Measurements from ENCODE around the gene SNORC.

Gene SNORC

GRCh38 chr2:232927793-232928550 lies 57.9 kb downstream of the SNORC start:
- peak in 2 of 3 experiments; percentile 52 to 63 for DNase-seq
